Esophagus muscularis mucosa (tissue), 4 donors: ENCODE data around the gene ENDOU.

Experiments used
- EP300 ChIP-seq: sonication (generic); formaldehyde crosslinking; IDR thresholded peaks from one replicate; pipeline ENCODE4 v1.6.1; 2017; ENCODE audit warnings: antibody characterized with exemption
- POLR2A ChIP-seq: fragments of 450-650 bp; IDR thresholded peaks from one replicate; pipeline ENCODE4 v1.6.1; 2017; ENCODE audit warnings: antibody characterized with exemption, moderate library complexity, mild to moderate bottlenecking, low read depth
- POLR2AphosphoS5 ChIP-seq, 2 donors: sonication (generic); formaldehyde crosslinking; IDR thresholded peaks; one replicate each; pipeline ENCODE4 v1.6.1; 2017; ENCODE audit warnings: antibody characterized with exemption in 2 of 2
- TF ChIP-seq, protein P1 (sequence below), 3 experiments: fragments of 200-600 bp in 2 of 3; fragments of 450-650 bp in 1 of 3; sonication (generic) in 2 of 3; IDR thresholded peaks; one replicate each; pipeline ENCODE4 v1.5.1; 2017 to 2019; ENCODE audit warnings: antibody characterized with exemption in 3 of 3, mild to moderate bottlenecking in 2 of 3, moderate library complexity in 1 of 3

GRCh38 chr12:47733142-47733541 lies 7.9 kb upstream of the ENDOU start:
- TF ChIP-seq, protein P1, sequence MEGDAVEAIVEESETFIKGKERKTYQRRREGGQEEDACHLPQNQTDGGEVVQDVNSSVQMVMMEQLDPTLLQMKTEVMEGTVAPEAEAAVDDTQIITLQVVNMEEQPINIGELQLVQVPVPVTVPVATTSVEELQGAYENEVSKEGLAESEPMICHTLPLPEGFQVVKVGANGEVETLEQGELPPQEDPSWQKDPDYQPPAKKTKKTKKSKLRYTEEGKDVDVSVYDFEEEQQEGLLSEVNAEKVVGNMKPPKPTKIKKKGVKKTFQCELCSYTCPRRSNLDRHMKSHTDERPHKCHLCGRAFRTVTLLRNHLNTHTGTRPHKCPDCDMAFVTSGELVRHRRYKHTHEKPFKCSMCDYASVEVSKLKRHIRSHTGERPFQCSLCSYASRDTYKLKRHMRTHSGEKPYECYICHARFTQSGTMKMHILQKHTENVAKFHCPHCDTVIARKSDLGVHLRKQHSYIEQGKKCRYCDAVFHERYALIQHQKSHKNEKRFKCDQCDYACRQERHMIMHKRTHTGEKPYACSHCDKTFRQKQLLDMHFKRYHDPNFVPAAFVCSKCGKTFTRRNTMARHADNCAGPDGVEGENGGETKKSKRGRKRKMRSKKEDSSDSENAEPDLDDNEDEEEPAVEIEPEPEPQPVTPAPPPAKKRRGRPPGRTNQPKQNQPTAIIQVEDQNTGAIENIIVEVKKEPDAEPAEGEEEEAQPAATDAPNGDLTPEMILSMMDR (IDR thresholded peaks at IDR 0.05), result no peak
- TF ChIP-seq POLR2AphosphoS5 (IDR thresholded peaks at IDR 0.05), result no peak
- no peak for TF ChIP-seq POLR2A
- no peak for TF ChIP-seq EP300
